CD14-positive monocyte (primary cell): ENCODE data around the gene SLC12A9. TPM values are rescaled to one million over a fixed set of nuclear protein-coding genes. Genes with fewer than 3 reads are reported as not detected.

Source experiments
- DNase-seq, 3 donors: peaks; one replicate each; pipeline ENCODE4 v3.0.0-alpha.2; 2011 to 2022
- H2AFZ ChIP-seq: 2 replicates; pipeline ENCODE4 v1.6.0; 2012; ENCODE audit warnings: mild to moderate bottlenecking, low read depth, low read length, inconsistent platforms; ENCODE audit not compliant: insufficient read depth, poor library complexity, severe bottlenecking
- H3K27ac ChIP-seq, 2 donors: 1 replicate in 1 of 2; 2 replicates in 1 of 2; pipeline ENCODE4 v1.5.1; 2012 to 2013; ENCODE audit warnings: low read length in 2 of 2, control low read depth in 1 of 2, inconsistent platforms in 1 of 2, low read depth in 1 of 2, mild to moderate bottlenecking in 1 of 2
- H3K27me3 ChIP-seq, 2 donors: one replicate each; pipeline versions ENCODE4 v1.6.0 to v1.6.1; 2011 to 2013; ENCODE audit warnings: low read length in 2 of 2; ENCODE audit not compliant: control insufficient read depth in 2 of 2, insufficient read depth in 2 of 2
- H3K36me3 ChIP-seq, 2 donors: replicated peaks in 1 of 2; 1 replicate in 1 of 2; 2 replicates in 1 of 2; pipeline versions ENCODE4 v1.5.1 to v1.6.1; 2012 to 2013; ENCODE audit warnings: low read length in 2 of 2, control low read depth in 1 of 2, inconsistent platforms in 1 of 2, mild to moderate bottlenecking in 1 of 2; ENCODE audit not compliant: insufficient read depth in 2 of 2, control insufficient read depth in 1 of 2
- H3K4me1 ChIP-seq, 2 donors: 1 replicate in 1 of 2; 2 replicates in 1 of 2; pipeline versions ENCODE4 v1.5.1 to v1.6.1; 2012 to 2013; ENCODE audit warnings: low read length in 2 of 2, control low read depth in 1 of 2, inconsistent platforms in 1 of 2, mild to moderate bottlenecking in 1 of 2, moderate library complexity in 1 of 2; ENCODE audit not compliant: insufficient read depth in 2 of 2, control insufficient read depth in 1 of 2
- H3K4me2 ChIP-seq: replicated peaks from 2 replicates; pipeline ENCODE3; 2012; ENCODE audit warnings: low read length, moderate library complexity, mild to moderate bottlenecking; ENCODE audit not compliant: poor library complexity, severe bottlenecking; ENCODE audit errors: extremely low read depth
- H3K4me3 ChIP-seq, 3 experiments: fragments of 200-600 bp in 1 of 3; sonication (generic) in 1 of 3; replicated peaks in 1 of 3; 1 replicate in 2 of 3; 2 replicates in 1 of 3; pipeline ENCODE4 v1.5.1; 2011 to 2013; ENCODE audit warnings: low read length in 3 of 3, mild to moderate bottlenecking in 3 of 3, control low read depth in 2 of 3, low read depth in 2 of 3, inconsistent platforms in 1 of 3, moderate library complexity in 1 of 3
- H3K79me2 ChIP-seq: 2 replicates; pipeline ENCODE4 v1.6.0; 2012; ENCODE audit warnings: mild to moderate bottlenecking, control low read depth, inconsistent platforms, low read length, moderate library complexity; ENCODE audit not compliant: insufficient read depth
- H3K9ac ChIP-seq: 2 replicates; pipeline ENCODE4 v1.6.0; 2017; ENCODE audit warnings: low read length, mild to moderate bottlenecking; ENCODE audit not compliant: insufficient read depth, poor library complexity, severe bottlenecking
- H3K9me3 ChIP-seq, 2 donors: replicated peaks in 1 of 2; 1 replicate in 1 of 2; 2 replicates in 1 of 2; pipeline versions ENCODE4 v1.5.1 to v1.6.1; 2012 to 2013; ENCODE audit warnings: low read length in 2 of 2, control low read depth in 1 of 2; ENCODE audit not compliant: control insufficient read depth in 1 of 2, insufficient read depth in 1 of 2
- H4K20me1 ChIP-seq: 2 replicates; pipeline ENCODE4 v1.6.0; 2012; ENCODE audit warnings: mild to moderate bottlenecking, low read length, control low read depth, moderate library complexity; ENCODE audit not compliant: insufficient read depth
- H3K27ac Mint-ChIP-seq, 7 donors: one replicate each; pipeline ENCODE4 v1.8.0; 2020; ENCODE audit warnings: mild to moderate bottlenecking in 7 of 7, mixed read lengths in 7 of 7, moderate library complexity in 6 of 7, inconsistent platforms in 2 of 7
- H3K27me3 Mint-ChIP-seq, 3 donors: one replicate each; pipeline ENCODE4 v1.8.0; 2021 to 2022; ENCODE audit warnings: low read depth in 3 of 3, mild to moderate bottlenecking in 3 of 3, mixed read lengths in 3 of 3, moderate library complexity in 3 of 3, inconsistent platforms in 1 of 3
- H3K36me3 Mint-ChIP-seq, 2 donors: one replicate each; pipeline ENCODE4 v1.8.0; 2020; ENCODE audit warnings: mixed read lengths in 2 of 2, inconsistent platforms in 1 of 2, mild to moderate bottlenecking in 1 of 2
- H3K4me1 Mint-ChIP-seq: one replicate; pipeline ENCODE4 v1.8.0; 2020; ENCODE audit warnings: mild to moderate bottlenecking, mixed read lengths
- H3K4me3 Mint-ChIP-seq, 2 donors: one replicate each; pipeline ENCODE4 v1.8.0; 2020; ENCODE audit warnings: mild to moderate bottlenecking in 2 of 2, mixed read lengths in 2 of 2, moderate library complexity in 1 of 2
- H3K9me3 Mint-ChIP-seq, 7 donors: one replicate each; pipeline ENCODE4 v1.8.0; 2020 to 2022; ENCODE audit warnings: mixed read lengths in 7 of 7, mild to moderate bottlenecking in 6 of 7, moderate library complexity in 6 of 7, inconsistent platforms in 2 of 7
- CTCF ChIP-seq: fragments of 200-600 bp; IDR thresholded peaks from one replicate; pipeline ENCODE4 v1.8.0; 2022; ENCODE audit warnings: antibody characterized with exemption, mild to moderate bottlenecking
- WGBS: methylation state at CpG from one replicate; pipeline ENCODE4 v1.1.5; 2013; ENCODE audit warnings: missing lambda C conversion rate; ENCODE audit not compliant: insufficient coverage; 5-methylcytosine and 5-hydroxymethylcytosine counted together
- intact Hi-C, 2 donors: fragments of 100-400 bp; cut with micrococcal nuclease; formaldehyde crosslinking; loops; one replicate each; pipeline versions ENCODE4 v1.15.0 to v1.15.1; 2023
- polyA plus RNA-seq, 3 donors: library from polyadenylated mRNA; depleted of rRNA in 1 of 3; unstranded in 2 of 3; stranded (reverse) in 1 of 3; fragments of 300-500 nt in 2 of 3; fragments of >200 nt in 1 of 3; fragmentation: Illumina TruSeq in 2 of 3; gene quantifications; 1 replicate in 2 of 3; 2 replicates in 1 of 3; pipeline ENCODE4 v1.2.3, GENCODE V29; 2012 to 2021

SLC12A9 gene
- polyA plus RNA-seq, 3 donors, result 18.8 to 119 (median 19.3) TPM

DNA sequence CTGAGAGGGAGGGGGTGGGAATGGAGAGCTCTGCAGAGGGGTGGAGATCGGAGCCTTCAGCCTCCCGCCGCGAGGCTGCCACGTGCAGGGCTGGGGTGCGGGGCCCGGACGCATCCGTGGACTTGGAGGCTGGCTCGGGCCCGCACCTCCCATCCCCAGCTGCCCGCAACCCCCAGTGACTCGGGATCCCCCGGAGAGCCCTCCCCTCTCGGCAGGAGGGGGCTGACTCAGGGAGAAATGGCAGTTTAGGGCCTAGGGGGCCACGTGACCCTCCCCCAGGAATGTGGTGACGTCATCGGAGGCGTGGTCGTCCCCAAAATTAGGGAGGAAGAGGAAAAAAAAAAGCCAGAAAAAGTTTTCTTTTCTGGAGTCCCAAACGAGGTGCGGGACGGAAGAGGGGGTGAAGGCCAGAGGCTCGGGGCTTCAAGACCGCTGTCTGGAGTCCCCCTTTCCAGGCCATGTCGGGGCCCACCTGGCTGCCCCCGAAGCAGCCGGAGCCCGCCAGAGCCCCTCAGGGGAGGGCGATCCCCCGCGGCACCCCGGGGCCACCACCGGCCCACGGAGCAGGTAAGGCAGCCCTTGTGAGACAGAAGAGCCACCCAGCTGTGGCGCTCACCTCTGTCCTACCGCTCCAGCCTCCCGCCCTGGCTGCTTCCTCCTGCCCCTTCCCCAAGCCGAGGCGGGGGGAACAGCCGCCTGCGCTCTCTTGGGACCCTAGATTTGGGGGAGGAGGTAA, 14.7 kb downstream of the SLC12A9 start, which contains the start of gene TRIP6:
TSS of gene TRIP6 (plus strand) at position 348 of the 736 bp plus-strand sequence. CDS start at position 459, 111 bp downstream.
- H3K9me3 ChIP-seq, result no peaks in the 10 kb centered on the region
- Mint-ChIP-seq H3K9me3 (no peaks in the 10 kb centered on the region), H3K36me3 (peaks cover 40 to 41% of the 10 kb centered on the region in 2 donors), H3K27me3 (peaks cover 2 to 4% (median 4%) of the 10 kb centered on the region in 3 donors), H3K4me3 (peak within 1 kb of the TSS; percentile 83 to 94), H3K27ac (peak within 1 kb of the TSS; percentile 20 to 88 (median 62)), H3K4me1 (peaks cover 44% of the 10 kb centered on the region)
- peak within 1 kb of the TSS in 1 of 2 donors; percentile 66 for H3K27ac ChIP-seq
- intact Hi-C loops, result no loop called here
- H3K4me3 ChIP-seq, result peak within 1 kb of the TSS; percentile 4 to 74 (median 47)
- H3K4me1 ChIP-seq, result peaks cover 28 to 38% of the 10 kb centered on the region in 2 donors
- H3K36me3 ChIP-seq, result peaks cover 30 to 34% of the 10 kb centered on the region in 2 donors
- WGBS, result under 1% methylated on average over 26 of the region's 42 CpGs
- DNase-seq, result peak; percentile 43 to 55 (median 46)
- H3K27me3 ChIP-seq, result no peaks in the 10 kb centered on the region
- peak within 1 kb of the TSS; percentile 69 for H3K9ac ChIP-seq
- peak within 1 kb of the TSS; percentile 88 for H3K4me2 ChIP-seq
- peaks cover 27% of the 10 kb centered on the region for H4K20me1 ChIP-seq
- peak within 1 kb of the TSS; percentile 85 for H2AFZ ChIP-seq
- no peak for TF ChIP-seq CTCF
- peaks cover 6% of the 10 kb centered on the region for H3K79me2 ChIP-seq

DNA sequence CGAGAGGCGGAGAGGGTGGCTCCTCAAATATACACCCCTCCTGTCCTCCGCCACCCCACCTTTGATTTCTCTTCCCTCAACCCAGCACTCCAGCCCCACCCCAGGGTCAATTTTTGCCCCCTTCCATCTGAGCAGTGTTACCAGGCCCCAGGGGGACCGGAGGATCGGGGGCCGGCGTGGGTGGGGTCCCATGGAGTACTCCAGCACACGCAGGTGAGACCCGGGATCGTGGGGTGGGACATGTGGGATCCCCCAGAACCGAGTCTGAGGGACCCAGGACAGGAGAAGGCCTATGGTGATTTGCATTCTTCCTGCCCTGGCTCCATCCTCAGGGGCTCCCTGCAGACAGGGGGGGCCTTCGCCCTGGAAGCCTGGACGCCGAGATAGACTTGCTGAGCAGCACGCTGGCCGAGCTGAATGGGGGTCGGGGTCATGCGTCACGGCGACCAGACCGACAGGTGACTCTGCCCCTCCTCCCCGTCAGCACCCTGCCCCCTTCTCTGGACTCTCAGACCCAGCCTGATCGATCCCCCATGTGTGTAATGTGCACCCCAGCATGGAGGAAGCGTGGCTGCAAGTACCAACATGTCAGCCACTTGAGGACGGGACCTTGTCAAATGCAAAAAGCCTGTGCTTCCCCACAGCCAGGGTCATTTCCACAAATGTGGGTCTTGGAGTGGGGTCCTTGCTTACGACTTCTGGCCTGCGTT, 15.4 kb downstream of the SLC12A9 start:
- H3K4me3 ChIP-seq, result peak overlapping the region; percentile 4 to 74 (median 47)

More for the DNA sequence above, 15.4 kb downstream of the SLC12A9 start:
- no peaks in the 10 kb centered on the region for H3K9me3 ChIP-seq
- no peak overlapping the region for H3K27ac ChIP-seq
- Mint-ChIP-seq H3K27ac (peak overlapping the region in 4 of 7 donors; percentile 6 to 47 (median 39)), H3K9me3 (no peaks in the 10 kb centered on the region), H3K4me3 (peak overlapping the region; percentile 83 to 94), H3K4me1 (peaks cover 37% of the 10 kb centered on the region), H3K36me3 (peaks cover 37 to 39% of the 10 kb centered on the region in 2 donors), H3K27me3 (peaks cover 0 to 4% (median 4%) of the 10 kb centered on the region in 3 donors)
- peak overlapping the region; percentile 85 for H2AFZ ChIP-seq
- H3K36me3 ChIP-seq, result peaks cover 23 to 26% of the 10 kb centered on the region in 2 donors
- peak overlapping the region; percentile 88 for H3K4me2 ChIP-seq
- WGBS, result 17% methylated on average over 21 of the region's 27 CpGs
- peak overlapping the region; percentile 69 for H3K9ac ChIP-seq
- peaks cover 28 to 38% of the 10 kb centered on the region in 2 donors for H3K4me1 ChIP-seq
- no peak for DNase-seq
- intact Hi-C loops, result no loop called here
- TF ChIP-seq CTCF, result no peak
- H3K79me2 ChIP-seq, result peaks cover 6% of the 10 kb centered on the region
- H4K20me1 ChIP-seq, result peaks cover 21% of the 10 kb centered on the region
- H3K27me3 ChIP-seq, result no peaks in the 10 kb centered on the region
